ENCODE measurements around the gene FKBP3.

DNA sequence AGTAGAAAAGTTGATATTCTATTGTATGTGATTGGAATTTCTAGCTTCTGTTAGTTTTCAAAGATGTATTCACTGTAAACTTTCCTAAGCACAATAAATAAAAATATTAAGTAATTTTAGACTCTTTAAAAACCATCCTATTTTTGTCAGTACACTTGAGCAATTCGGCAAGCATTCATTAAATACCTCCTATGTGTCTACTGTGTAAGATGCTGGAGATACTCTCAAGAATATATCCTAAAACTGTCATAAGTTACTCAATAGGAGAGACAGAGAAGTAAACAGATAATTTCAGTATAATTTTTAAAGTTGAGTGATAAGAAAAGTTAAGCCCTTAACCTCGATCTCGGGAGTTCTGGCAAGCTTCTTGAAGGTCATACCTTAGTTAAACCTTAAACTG is 47.5 kb upstream of the FKBP3 start:
- no peak for TF ChIP-seq POLR2A (IDR thresholded peaks at IDR 0.05; ENCODE audit: extremely low read depth, insufficient read length)
- TF ChIP-seq MAX (IDR thresholded peaks at IDR 0.05; ENCODE audit: low read depth, low read length): no peak
- TF ChIP-seq, protein P1, sequence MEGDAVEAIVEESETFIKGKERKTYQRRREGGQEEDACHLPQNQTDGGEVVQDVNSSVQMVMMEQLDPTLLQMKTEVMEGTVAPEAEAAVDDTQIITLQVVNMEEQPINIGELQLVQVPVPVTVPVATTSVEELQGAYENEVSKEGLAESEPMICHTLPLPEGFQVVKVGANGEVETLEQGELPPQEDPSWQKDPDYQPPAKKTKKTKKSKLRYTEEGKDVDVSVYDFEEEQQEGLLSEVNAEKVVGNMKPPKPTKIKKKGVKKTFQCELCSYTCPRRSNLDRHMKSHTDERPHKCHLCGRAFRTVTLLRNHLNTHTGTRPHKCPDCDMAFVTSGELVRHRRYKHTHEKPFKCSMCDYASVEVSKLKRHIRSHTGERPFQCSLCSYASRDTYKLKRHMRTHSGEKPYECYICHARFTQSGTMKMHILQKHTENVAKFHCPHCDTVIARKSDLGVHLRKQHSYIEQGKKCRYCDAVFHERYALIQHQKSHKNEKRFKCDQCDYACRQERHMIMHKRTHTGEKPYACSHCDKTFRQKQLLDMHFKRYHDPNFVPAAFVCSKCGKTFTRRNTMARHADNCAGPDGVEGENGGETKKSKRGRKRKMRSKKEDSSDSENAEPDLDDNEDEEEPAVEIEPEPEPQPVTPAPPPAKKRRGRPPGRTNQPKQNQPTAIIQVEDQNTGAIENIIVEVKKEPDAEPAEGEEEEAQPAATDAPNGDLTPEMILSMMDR (IDR thresholded peaks at IDR 0.05; ENCODE audit: low read depth, low read length): no peak

All from NB4 (cell line).